ENCODE results near the gene OR4D2.

DNA sequence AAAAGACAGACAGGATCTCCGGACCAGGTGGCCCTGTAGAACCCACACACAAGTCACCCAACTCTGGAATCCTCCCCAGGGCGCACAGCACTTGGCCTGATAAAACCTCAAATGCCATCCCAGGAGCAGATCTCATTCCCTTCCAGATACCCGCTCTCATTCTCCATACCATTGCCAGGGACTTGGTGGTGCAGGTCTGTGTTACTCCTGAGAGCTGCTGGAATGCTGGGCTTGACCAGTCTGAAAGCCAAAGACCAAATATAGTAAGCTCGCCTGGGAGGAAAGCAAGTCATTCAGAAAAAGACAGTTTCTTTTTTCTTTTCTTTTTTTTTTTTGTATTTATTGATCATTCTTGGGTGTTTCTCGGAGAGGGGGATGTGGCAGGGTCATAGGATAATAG, 41.6 kb downstream of the OR4D2 start:
- TF ChIP-seq POLR2A (IDR thresholded peaks at IDR 0.05) = no peak
- TF ChIP-seq, protein P1, sequence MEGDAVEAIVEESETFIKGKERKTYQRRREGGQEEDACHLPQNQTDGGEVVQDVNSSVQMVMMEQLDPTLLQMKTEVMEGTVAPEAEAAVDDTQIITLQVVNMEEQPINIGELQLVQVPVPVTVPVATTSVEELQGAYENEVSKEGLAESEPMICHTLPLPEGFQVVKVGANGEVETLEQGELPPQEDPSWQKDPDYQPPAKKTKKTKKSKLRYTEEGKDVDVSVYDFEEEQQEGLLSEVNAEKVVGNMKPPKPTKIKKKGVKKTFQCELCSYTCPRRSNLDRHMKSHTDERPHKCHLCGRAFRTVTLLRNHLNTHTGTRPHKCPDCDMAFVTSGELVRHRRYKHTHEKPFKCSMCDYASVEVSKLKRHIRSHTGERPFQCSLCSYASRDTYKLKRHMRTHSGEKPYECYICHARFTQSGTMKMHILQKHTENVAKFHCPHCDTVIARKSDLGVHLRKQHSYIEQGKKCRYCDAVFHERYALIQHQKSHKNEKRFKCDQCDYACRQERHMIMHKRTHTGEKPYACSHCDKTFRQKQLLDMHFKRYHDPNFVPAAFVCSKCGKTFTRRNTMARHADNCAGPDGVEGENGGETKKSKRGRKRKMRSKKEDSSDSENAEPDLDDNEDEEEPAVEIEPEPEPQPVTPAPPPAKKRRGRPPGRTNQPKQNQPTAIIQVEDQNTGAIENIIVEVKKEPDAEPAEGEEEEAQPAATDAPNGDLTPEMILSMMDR (IDR thresholded peaks at IDR 0.05) = no peak
